ENCODE data around the gene AGXT2. TPM values are rescaled to one million over a fixed set of nuclear protein-coding genes. Genes with fewer than 3 reads are reported as not detected.
"Not testable (repeated sequence)": the region's sequence is repeated elsewhere in the genome, so short reads cannot be mapped to it uniquely, and the experiment has no call there.

The AGXT2 gene
- total RNA-seq, 1 experiment from 2014 or later: not detected

DNA sequence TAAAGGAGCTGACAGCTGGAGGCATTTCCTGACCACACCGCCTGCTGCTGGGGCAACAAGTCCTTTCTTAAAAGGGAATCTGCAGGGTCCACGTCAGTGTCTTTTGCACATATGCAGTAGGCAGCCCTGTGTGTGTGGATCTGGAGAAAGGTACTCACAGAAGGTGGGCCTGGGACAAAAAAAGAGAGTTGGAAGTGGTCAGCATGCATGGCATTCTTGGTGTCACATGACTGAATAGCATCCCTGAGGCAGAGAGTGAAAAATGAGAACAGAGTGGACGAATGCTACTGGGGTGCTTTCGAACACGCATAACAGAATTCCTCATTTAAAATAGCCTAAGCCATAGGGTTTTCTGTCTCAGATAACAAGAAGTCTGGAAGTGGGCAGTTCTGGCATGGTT lies 71.4 kb downstream of the AGXT2 start:
- no peak for DNase-seq (ENCODE audit: extremely low read depth, low read depth)

GRCh38 chr5:34971655-34972054 lies 76.1 kb downstream of the AGXT2 start:
- not testable (repeated sequence) for DNase-seq (ENCODE audit: extremely low read depth, low read depth)

GRCh38 chr5:34970552-34970951 lies 77.2 kb downstream of the AGXT2 start:
- no peak for DNase-seq (ENCODE audit: extremely low read depth, low read depth)

GRCh38 chr5:34968258-34968657 lies 79.5 kb downstream of the AGXT2 start:
- DNase-seq (ENCODE audit: extremely low read depth, low read depth): no peak

GRCh38 chr5:34967540-34967939 lies 80.2 kb downstream of the AGXT2 start:
- DNase-seq (ENCODE audit: extremely low read depth, low read depth): no peak

DNA sequence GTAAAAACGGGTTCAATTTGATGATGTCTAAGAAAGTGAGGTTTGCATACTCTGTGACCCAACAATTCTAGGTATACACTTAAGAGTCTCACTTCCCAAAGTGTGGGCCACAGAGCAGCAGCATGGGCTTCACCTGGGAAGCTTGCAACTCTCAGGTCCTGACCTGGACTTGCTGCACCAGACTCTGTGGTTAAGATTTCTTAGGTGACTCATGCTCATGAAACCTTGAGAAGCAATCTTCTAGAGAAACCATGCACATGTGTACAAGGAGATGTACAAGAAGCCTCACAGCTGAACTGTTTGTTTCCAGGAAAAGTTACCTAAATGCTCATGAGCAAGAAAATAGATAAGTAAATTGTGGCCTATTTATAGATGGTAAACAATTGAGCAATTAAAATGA lies 88.4 kb downstream of the AGXT2 start:
- DNase-seq (ENCODE audit: extremely low read depth, low read depth): no peak

DNA sequence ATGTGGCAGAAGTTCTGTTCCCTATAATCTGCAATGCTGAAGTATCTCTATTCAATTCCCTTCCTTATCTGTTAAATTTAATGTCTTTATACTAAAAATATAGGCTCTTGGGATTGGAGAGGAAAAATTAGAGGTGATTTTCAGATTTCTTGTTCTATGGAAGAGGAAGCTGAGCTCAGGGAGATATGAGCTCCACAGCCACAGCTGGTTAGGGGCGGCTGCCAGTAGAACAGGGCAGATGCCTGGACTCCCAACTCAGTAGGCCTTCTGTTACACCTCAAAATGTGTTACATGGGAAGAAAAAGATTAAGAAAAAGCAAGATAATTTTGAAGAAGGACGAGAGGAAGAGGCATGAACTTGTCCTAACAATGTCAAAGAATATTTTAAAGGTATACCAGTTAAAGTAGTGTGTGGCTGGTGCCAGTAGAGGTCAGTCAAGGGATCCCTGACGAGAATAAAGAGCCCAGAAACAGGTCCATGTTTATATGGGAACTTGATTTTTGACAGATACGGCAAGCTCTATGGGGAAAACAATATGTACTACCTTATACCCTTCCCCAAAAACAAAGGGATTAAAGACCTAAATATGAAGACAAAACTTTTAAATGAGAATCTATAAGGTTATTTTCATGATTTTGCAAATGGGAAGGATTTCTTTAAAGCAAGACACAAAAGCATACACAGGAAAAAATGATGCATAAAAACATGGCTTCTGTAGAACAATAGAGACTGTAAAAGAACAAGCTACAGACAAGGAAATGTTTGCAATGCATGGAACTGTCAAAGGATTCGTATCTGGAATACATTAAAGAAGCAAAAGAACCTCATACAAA lies 89.7 kb downstream of the AGXT2 start:
- DNase-seq (ENCODE audit: extremely low read depth, low read depth): peak; percentile 24

DNA sequence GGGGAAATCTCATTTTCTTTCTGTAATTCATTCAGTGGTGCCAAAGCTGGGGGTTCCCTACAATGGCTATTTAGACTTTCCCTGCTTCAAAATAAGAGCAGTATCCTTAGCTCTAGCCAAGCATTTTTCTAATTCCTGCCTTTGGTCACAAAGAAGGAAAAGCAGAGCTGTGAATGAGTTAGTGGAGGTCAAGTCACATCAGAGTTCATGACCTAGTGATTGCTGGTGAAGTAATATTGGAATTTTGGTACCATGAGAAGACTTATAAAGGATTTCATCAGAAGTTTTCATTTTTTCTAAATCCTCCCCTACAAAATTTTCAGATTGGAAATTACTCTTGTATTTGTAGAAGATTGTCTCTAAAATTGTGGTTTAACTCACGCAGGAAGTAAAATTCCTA lies 90.4 kb downstream of the AGXT2 start:
- DNase-seq (ENCODE audit: extremely low read depth, low read depth): no peak

Other genes starting within 250 kb of the AGXT2 start
- 0.12 TPM in 1 of 2 replicates, not detected in the other for gene TTC23L, start 208.8 kb downstream of the AGXT2 start, total RNA-seq (2014; rRNA removed; shearing (Covaris generic))
- gene RAD1, start 132.4 kb downstream of the AGXT2 start, total RNA-seq (2014; rRNA removed; shearing (Covaris generic)): 38.0 and 38.1 TPM in 2 replicates
- 96.5 and 97.2 TPM in 2 replicates for gene BRIX1, start 132.2 kb downstream of the AGXT2 start, total RNA-seq (2014; rRNA removed; shearing (Covaris generic))
- 39.3 and 42.9 TPM in 2 replicates for gene DNAJC21, start 118.4 kb downstream of the AGXT2 start, total RNA-seq (2014; rRNA removed; shearing (Covaris generic))
- not detected in 2 replicates for gene PRLR, start 182.5 kb upstream of the AGXT2 start, total RNA-seq (2014; rRNA removed; shearing (Covaris generic))

All from NCI-H460 (cell line).